ENCODE data around the gene EPS8L1.

Gene EPS8L1

GRCh38 chr19:55080968-55081769 is 5.5 kb downstream of the EPS8L1 start:
- H3K4me1 Mint-ChIP-seq (ENCODE audit: low read depth): peaks cover 21% of the 10 kb centered on the region
- peak overlapping the region; percentile 96 for H3K27ac Mint-ChIP-seq
- H3K4me3 Mint-ChIP-seq: peak overlapping the region; percentile 90
- no peaks in the 10 kb centered on the region for H3K36me3 Mint-ChIP-seq (ENCODE audit: low read depth)
- H3K27me3 Mint-ChIP-seq (ENCODE audit: low read depth): peaks cover 41% of the 10 kb centered on the region
- no peaks in the 10 kb centered on the region for H3K9me3 Mint-ChIP-seq

GRCh38 chr19:55081770-55082019 is 6.0 kb downstream of the EPS8L1 start:
- H3K36me3 Mint-ChIP-seq (ENCODE audit: low read depth): no peaks in the 10 kb centered on the region
- H3K4me3 Mint-ChIP-seq: peak overlapping the region; percentile 90
- H3K9me3 Mint-ChIP-seq: no peaks in the 10 kb centered on the region
- H3K4me1 Mint-ChIP-seq (ENCODE audit: low read depth): peaks cover 21% of the 10 kb centered on the region
- peaks cover 38% of the 10 kb centered on the region for H3K27me3 Mint-ChIP-seq (ENCODE audit: low read depth)
- H3K27ac Mint-ChIP-seq: peak overlapping the region; percentile 96

GRCh38 chr19:55082020-55082851 is 6.6 kb downstream of the EPS8L1 start:
- Mint-ChIP-seq H3K9me3 (no peaks in the 10 kb centered on the region), H3K36me3 (ENCODE audit: low read depth) (no peaks in the 10 kb centered on the region), H3K27me3 (ENCODE audit: low read depth) (peaks cover 37% of the 10 kb centered on the region)

GRCh38 chr19:55083004-55083850 is 7.6 kb downstream of the EPS8L1 start:
- Mint-ChIP-seq H3K4me3 (no peak overlapping the region), H3K27me3 (ENCODE audit: low read depth) (peaks cover 47% of the 10 kb centered on the region), H3K27ac (no peak overlapping the region), H3K4me1 (ENCODE audit: low read depth) (peaks cover 25% of the 10 kb centered on the region), H3K9me3 (no peaks in the 10 kb centered on the region), H3K36me3 (ENCODE audit: low read depth) (peaks cover 7% of the 10 kb centered on the region)

More at GRCh38 chr19:55082020-55082851, 6.6 kb downstream of the EPS8L1 start:
- peak overlapping the region; percentile 56 for H3K4me3 Mint-ChIP-seq
- peaks cover 21% of the 10 kb centered on the region for H3K4me1 Mint-ChIP-seq (ENCODE audit: low read depth)
- H3K27ac Mint-ChIP-seq: peak overlapping the region; percentile 26

GRCh38 chr19:55084416-55084815 is 8.7 kb downstream of the EPS8L1 start:
- H3K9me3 Mint-ChIP-seq: no peaks in the 10 kb centered on the region
- peaks cover 13% of the 10 kb centered on the region for H3K36me3 Mint-ChIP-seq (ENCODE audit: low read depth)
- H3K4me3 Mint-ChIP-seq: no peak overlapping the region
- H3K4me1 Mint-ChIP-seq (ENCODE audit: low read depth): peaks cover 31% of the 10 kb centered on the region
- peaks cover 54% of the 10 kb centered on the region for H3K27me3 Mint-ChIP-seq (ENCODE audit: low read depth)
- no peak overlapping the region for H3K27ac Mint-ChIP-seq

- Mint-ChIP-seq H3K36me3 (ENCODE audit: low read depth) (peaks cover 20% of the 10 kb centered on the region), H3K4me3 (no peak overlapping the region), H3K4me1 (ENCODE audit: low read depth) (peaks cover 25% of the 10 kb centered on the region), H3K27ac (no peak overlapping the region), H3K27me3 (ENCODE audit: low read depth) (peaks cover 54% of the 10 kb centered on the region), H3K9me3 (no peaks in the 10 kb centered on the region)
Measured at GRCh38 chr19:55085923-55086715, 10.4 kb downstream of the EPS8L1 start.

GRCh38 chr19:55086730-55087541 is 11.3 kb downstream of the EPS8L1 start:
- H3K27ac Mint-ChIP-seq: no peak overlapping the region
- peaks cover 24% of the 10 kb centered on the region for H3K4me1 Mint-ChIP-seq (ENCODE audit: low read depth)
- H3K9me3 Mint-ChIP-seq: no peaks in the 10 kb centered on the region
- H3K27me3 Mint-ChIP-seq (ENCODE audit: low read depth): peaks cover 51% of the 10 kb centered on the region
- peak overlapping the region; percentile 4 for H3K4me3 Mint-ChIP-seq
- peaks cover 20% of the 10 kb centered on the region for H3K36me3 Mint-ChIP-seq (ENCODE audit: low read depth)

GRCh38 chr19:55087542-55087901 is 11.9 kb downstream of the EPS8L1 start:
- Mint-ChIP-seq H3K4me1 (ENCODE audit: low read depth) (peaks cover 19% of the 10 kb centered on the region), H3K27ac (no peak overlapping the region)

GRCh38 chr19:55088021-55088451 is 12.4 kb downstream of the EPS8L1 start:
- H3K4me3 Mint-ChIP-seq: no peak overlapping the region
- no peak overlapping the region for H3K27ac Mint-ChIP-seq
- peaks cover 18% of the 10 kb centered on the region for H3K4me1 Mint-ChIP-seq (ENCODE audit: low read depth)
- no peaks in the 10 kb centered on the region for H3K9me3 Mint-ChIP-seq
- H3K27me3 Mint-ChIP-seq (ENCODE audit: low read depth): peaks cover 42% of the 10 kb centered on the region
- H3K36me3 Mint-ChIP-seq (ENCODE audit: low read depth): peaks cover 20% of the 10 kb centered on the region

More at GRCh38 chr19:55087542-55087901, 11.9 kb downstream of the EPS8L1 start:
- Mint-ChIP-seq H3K9me3 (no peaks in the 10 kb centered on the region), H3K27me3 (ENCODE audit: low read depth) (peaks cover 47% of the 10 kb centered on the region), H3K4me3 (no peak overlapping the region), H3K36me3 (ENCODE audit: low read depth) (peaks cover 20% of the 10 kb centered on the region)

- Mint-ChIP-seq H3K9me3 (no peaks in the 10 kb centered on the region), H3K27ac (no peak overlapping the region), H3K27me3 (ENCODE audit: low read depth) (peaks cover 39% of the 10 kb centered on the region), H3K4me3 (peak overlapping the region; percentile 54), H3K4me1 (ENCODE audit: low read depth) (peaks cover 18% of the 10 kb centered on the region), H3K36me3 (ENCODE audit: low read depth) (peaks cover 20% of the 10 kb centered on the region)
Measured at GRCh38 chr19:55088543-55089341, 13.1 kb downstream of the EPS8L1 start.

GRCh38 chr19:55089342-55089944 is 13.8 kb downstream of the EPS8L1 start:
- Mint-ChIP-seq H3K4me1 (ENCODE audit: low read depth) (peaks cover 15% of the 10 kb centered on the region), H3K4me3 (no peak overlapping the region), H3K36me3 (ENCODE audit: low read depth) (peaks cover 20% of the 10 kb centered on the region), H3K27me3 (ENCODE audit: low read depth) (peaks cover 33% of the 10 kb centered on the region), H3K27ac (peak overlapping the region; percentile 18), H3K9me3 (no peaks in the 10 kb centered on the region)

- no peaks in the 10 kb centered on the region for H3K9me3 Mint-ChIP-seq
- H3K4me3 Mint-ChIP-seq: no peak overlapping the region
- H3K36me3 Mint-ChIP-seq (ENCODE audit: low read depth): peaks cover 23% of the 10 kb centered on the region
- H3K4me1 Mint-ChIP-seq (ENCODE audit: low read depth): peaks cover 15% of the 10 kb centered on the region
- H3K27ac Mint-ChIP-seq: no peak overlapping the region
- H3K27me3 Mint-ChIP-seq (ENCODE audit: low read depth): peaks cover 26% of the 10 kb centered on the region
Measured at GRCh38 chr19:55090564-55090963, 14.9 kb downstream of the EPS8L1 start.
